ENCODE data around the gene BICDL2. TPM values are rescaled to one million over a fixed set of nuclear protein-coding genes. Genes with fewer than 3 reads are reported as not detected.

BICDL2 gene
- total and polyA plus RNA-seq, 2 of the 8 experiments (the other 6 are each of a cell fraction or from before 2014, with no cell fraction given) = 7.3 to 15.9 TPM

GRCh38 chr16:3059723-3060242 is 23.0 kb upstream of the BICDL2 start:
- Histone ChIP-seq H4K8ac (ENCODE audit: extremely low read depth, insufficient read depth, low read length) (0 out of 2 replicates have a peak overlapping the region, but pooled peaks have one; percentile 58), H3K36me3 (ENCODE audit: control insufficient read depth in 2 of 4, insufficient read depth in 4 of 4, low read length in 3 of 4) (no peaks in the 10 kb centered on the region), H4K91ac (replicated peaks; ENCODE audit: insufficient read length, low read length) (peak overlapping the region; percentile 86), H2BK15ac (ENCODE audit: low read length) (peak overlapping the region; percentile 95; the same call in 1 of the 2 replicates), H4K5ac (ENCODE audit: insufficient read length, low read depth, low read length) (peak overlapping the region; percentile 65), H4K20me1 (replicated peaks in 1 of 2; ENCODE audit: control insufficient read depth in 1 of 2, insufficient read depth in 2 of 2, low read length in 2 of 2) (peaks cover 4 to 7% of the 10 kb centered on the region in 2 experiments), H3K56ac (replicated peaks; ENCODE audit: insufficient read length, low read depth, low read length) (no peak overlapping the region), H3K9ac (replicated peaks in 1 of 4; ENCODE audit: extremely low read depth in 1 of 4, low read depth in 3 of 4, low read length in 3 of 4) (0 out of 7 replicates have a peak overlapping the region, but pooled peaks of 2 of the 4 experiments have one; percentile 3 to 13), H3K18ac (ENCODE audit: extremely low read depth, low read length) (peak overlapping the region; percentile 78), H3K14ac (ENCODE audit: insufficient read length) (no peak overlapping the region), H3K23ac (ENCODE audit: insufficient read length) (no peak overlapping the region), H3K4ac (replicated peaks; ENCODE audit: insufficient read length, low read depth, low read length) (peak overlapping the region; percentile 9), H2AK5ac (ENCODE audit: low read depth, low read length) (no peak overlapping the region), H3K27ac (ENCODE audit: low read depth, low read length) (no peak overlapping the region), H2BK20ac (ENCODE audit: low read length) (0 out of 2 replicates have a peak overlapping the region, but pooled peaks have one; percentile 34), H3K4me1 (replicated peaks in 1 of 4; ENCODE audit: control insufficient read depth in 3 of 4, insufficient read depth in 4 of 4, low read length in 3 of 4) (peaks cover 5 to 19% (median 6%) of the 10 kb centered on the region in 4 experiments; a peak in 6 of 7 replicates), H3K27me3 (replicated peaks in 1 of 4; ENCODE audit: control insufficient read depth in 3 of 4, extremely low read depth in 1 of 4, insufficient read depth in 3 of 4, low read length in 3 of 4) (no peaks in the 10 kb centered on the region; a peak in 1 of 7 replicates), H2BK5ac (ENCODE audit: low read depth, low read length) (peak overlapping the region; percentile 60; the same call in 1 of the 2 replicates), H3K23me2 (ENCODE audit: low read depth, low read length) (peaks cover 6% of the 10 kb centered on the region; the same call in 1 of the 2 replicates), H3K79me1 (ENCODE audit: low read depth, low read length) (no peaks in the 10 kb centered on the region), H3K79me2 (ENCODE audit: control insufficient read depth in 1 of 2, insufficient read depth in 2 of 2, low read length in 2 of 2) (no peaks in the 10 kb centered on the region), H2BK12ac (ENCODE audit: low read depth, low read length) (peak overlapping the region; percentile 84; the same call in 1 of the 2 replicates), H3K4me2 (ENCODE audit: insufficient read depth in 1 of 2, low read depth in 2 of 2, low read length in 2 of 2) (peak overlapping the region; percentile 10 to 79; a peak in 3 of 4 replicates), H3K9me3 (ENCODE audit: insufficient read depth in 2 of 2, low read depth in 1 of 2, low read length in 1 of 2) (no peaks in the 10 kb centered on the region), H3K4me3 (ENCODE audit: extremely low read depth in 1 of 4, insufficient read depth in 2 of 4, low read depth in 3 of 4, low read length in 4 of 4) (peak overlapping the region in 3 of 4 experiments; percentile 27 to 86 (median 38); a peak in 4 of 8 replicates), H2AFZ (ENCODE audit: low read length) (0 out of 2 replicates have a peak overlapping the region, but pooled peaks have one; percentile 52), H2BK120ac (replicated peaks; ENCODE audit: low read depth, low read length) (no peak overlapping the region)
- FAIRE-seq (no peak), DNase-seq (ENCODE audit: low read depth in 1 of 2, low spot score in 2 of 2) (no peak)
- ChIA-PET CTCF (ENCODE audit: partially characterized antibody) (interaction anchor here (0.5 to 8.3 kb wide), 30 partner anchors 9 to 740 kb away, joined by 3 to 88 read pairs (median 6); partner anchors contain the start of genes MMP25, ZNF205, ZNF213 and ZSCAN10), POLR2A (ENCODE audit: partially characterized antibody) (interaction anchor here (0.8 to 12.7 kb wide), 19 partner anchors 9 to 124 kb away, joined by 3 to 140 read pairs (median 5); partner anchors contain the start of genes CLDN6, CLDN9, HCFC1R1 and THOC6)
- 73% methylated on average over 8 of the region's 9 CpGs; no CpG with 5 or more reads in 1 of the 2 experiments for WGBS, 2 experiments (ENCODE audit: extremely low coverage in 1 of 2, insufficient coverage in 1 of 2, insufficient read length in 1 of 2, insufficient replicate concordance in 2 of 2, low coverage in 1 of 2, low lambda C conversion rate in 2 of 2, missing lambda C conversion rate in 1 of 2)
- TF ChIP-seq BACH1 (IDR thresholded peaks at IDR 0.05; ENCODE audit: low read length) (no peak), TAF7 (optimal IDR thresholded peaks at IDR 0.05; ENCODE audit: borderline replicate concordance, low read depth, low read length) (no peak), SP1 (IDR thresholded peaks at IDR 0.05; ENCODE audit: low read depth, low read length) (no peak), CREB1 (IDR thresholded peaks at IDR 0.05) (no peak), BCL11A (IDR thresholded peaks at IDR 0.05; ENCODE audit: low read depth in 2 of 2, low read length in 2 of 2) (no peak), RAD21 (IDR thresholded peaks at IDR 0.05 in 1 of 2, conservative IDR thresholded peaks at IDR 0.05 in 1 of 2; ENCODE audit: low read depth in 2 of 2, low read length in 2 of 2) (no peak), GABPA (IDR thresholded peaks at IDR 0.05; ENCODE audit: borderline replicate concordance, insufficient read depth, low read length) (no peak), MAX (IDR thresholded peaks at IDR 0.05) (no peak), PHF8 (conservative IDR thresholded peaks at IDR 0.05; ENCODE audit: low read depth, low read length) (no peak), RFX5 (IDR thresholded peaks at IDR 0.05; ENCODE audit: borderline replicate concordance, low read depth, low read length) (no peak), ATF3 (IDR thresholded peaks at IDR 0.05; ENCODE audit: insufficient read depth, low read depth, low read length) (no peak)

All from H1 (cell line).